KMS-11 (cell line): ENCODE results near the gene SEC11C.
"Not testable (repeated sequence)": the region's sequence is repeated elsewhere in the genome, so short reads cannot be mapped to it uniquely, and the experiment has no call there.

ENCODE experiments used
- H2AFZ ChIP-seq: fragments of 200-600 bp; sonication (generic); 2 replicates; pipeline ENCODE4 v1.6.1; 2016; ENCODE audit warnings: antibody characterized with exemption, mixed run types, low read depth
- H3K27ac ChIP-seq: fragments of 200-600 bp; sonication (generic); 2 replicates; pipeline ENCODE4 v1.6.1; 2016; ENCODE audit warnings: mild to moderate bottlenecking, mixed run types
- H3K27me3 ChIP-seq: fragments of 200-600 bp; sonication (generic); 2 replicates; pipeline ENCODE4 v1.6.1; 2017; ENCODE audit warnings: mild to moderate bottlenecking, low read depth, mixed run types, moderate library complexity; ENCODE audit not compliant: insufficient read depth
- H3K36me3 ChIP-seq: fragments of 200-600 bp; sonication (generic); 2 replicates; pipeline ENCODE4 v1.6.1; 2017; ENCODE audit warnings: mild to moderate bottlenecking, mixed run types; ENCODE audit not compliant: insufficient read depth
- H3K4me1 ChIP-seq: fragments of 200-600 bp; sonication (generic); 2 replicates; pipeline ENCODE4 v1.6.1; 2016; ENCODE audit warnings: mild to moderate bottlenecking, low read depth, mixed run types; ENCODE audit not compliant: poor library complexity, severe bottlenecking
- H3K4me2 ChIP-seq: fragments of 200-600 bp; sonication (generic); 2 replicates; pipeline ENCODE4 v1.7.0; 2016; ENCODE audit warnings: mild to moderate bottlenecking, mixed run types
- H3K4me3 ChIP-seq: fragments of 200-600 bp; sonication (generic); IDR thresholded peaks from 2 replicates; pipeline ENCODE4 v1.6.1; 2017; ENCODE audit warnings: low read depth, low read length, mixed read lengths; ENCODE audit not compliant: insufficient read depth
- H3K79me2 ChIP-seq: fragments of 200-600 bp; sonication (generic); 2 replicates; pipeline ENCODE4 v1.6.1; 2016; ENCODE audit warnings: low read depth, mixed run types; ENCODE audit not compliant: insufficient read depth
- H3K9ac ChIP-seq: fragments of 200-600 bp; sonication (generic); 2 replicates; pipeline ENCODE4 v1.6.1; 2016; ENCODE audit warnings: mild to moderate bottlenecking, mixed run types
- H4K20me1 ChIP-seq: fragments of 200-600 bp; sonication (generic); 2 replicates; pipeline ENCODE4 v1.6.1; 2016; ENCODE audit warnings: mild to moderate bottlenecking, mixed run types; ENCODE audit not compliant: insufficient read depth
- TF ChIP-seq, protein P1 (sequence below): fragments of 200-600 bp; sonication (generic); conservative IDR thresholded peaks from 2 replicates; pipeline ENCODE4 v1.6.1; 2017; ENCODE audit warnings: low read depth, mild to moderate bottlenecking, antibody characterized with exemption, low read length, moderate library complexity, mixed read lengths

SEC11C gene

DNA sequence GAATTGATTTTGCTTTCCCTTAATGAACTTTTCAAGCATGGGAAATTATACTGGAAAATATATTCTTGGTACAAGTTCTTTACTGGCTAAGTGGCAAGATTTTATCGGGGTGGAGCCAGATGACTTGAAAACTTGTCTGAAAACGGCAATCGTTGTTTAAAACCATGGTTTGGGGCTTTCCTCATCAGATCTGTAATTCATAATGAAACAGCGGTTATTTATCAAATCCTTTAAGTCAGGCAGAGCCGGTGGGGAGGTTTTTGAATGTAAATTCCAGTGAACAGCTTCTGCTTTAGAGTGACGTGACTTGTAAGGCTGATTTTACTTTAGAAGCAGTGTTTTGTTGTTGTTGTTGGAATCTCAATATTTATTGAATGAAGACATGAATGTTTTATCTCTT, 2.6 kb downstream of the SEC11C start:
- Histone ChIP-seq H3K27me3 (no peaks in the 10 kb centered on the region), H4K20me1 (peaks cover 24% of the 10 kb centered on the region), H3K27ac (peak overlapping the region; percentile 89), H2AFZ (no peak overlapping the region), H3K4me3 (no peak overlapping the region), H3K79me2 (peaks cover 77% of the 10 kb centered on the region), H3K4me1 (peaks cover 65% of the 10 kb centered on the region), H3K36me3 (no peaks in the 10 kb centered on the region; the same call in 1 of the 2 replicates), H3K4me2 (peak overlapping the region; percentile 100), H3K9ac (peak overlapping the region; percentile 95)
- TF ChIP-seq, protein P1, sequence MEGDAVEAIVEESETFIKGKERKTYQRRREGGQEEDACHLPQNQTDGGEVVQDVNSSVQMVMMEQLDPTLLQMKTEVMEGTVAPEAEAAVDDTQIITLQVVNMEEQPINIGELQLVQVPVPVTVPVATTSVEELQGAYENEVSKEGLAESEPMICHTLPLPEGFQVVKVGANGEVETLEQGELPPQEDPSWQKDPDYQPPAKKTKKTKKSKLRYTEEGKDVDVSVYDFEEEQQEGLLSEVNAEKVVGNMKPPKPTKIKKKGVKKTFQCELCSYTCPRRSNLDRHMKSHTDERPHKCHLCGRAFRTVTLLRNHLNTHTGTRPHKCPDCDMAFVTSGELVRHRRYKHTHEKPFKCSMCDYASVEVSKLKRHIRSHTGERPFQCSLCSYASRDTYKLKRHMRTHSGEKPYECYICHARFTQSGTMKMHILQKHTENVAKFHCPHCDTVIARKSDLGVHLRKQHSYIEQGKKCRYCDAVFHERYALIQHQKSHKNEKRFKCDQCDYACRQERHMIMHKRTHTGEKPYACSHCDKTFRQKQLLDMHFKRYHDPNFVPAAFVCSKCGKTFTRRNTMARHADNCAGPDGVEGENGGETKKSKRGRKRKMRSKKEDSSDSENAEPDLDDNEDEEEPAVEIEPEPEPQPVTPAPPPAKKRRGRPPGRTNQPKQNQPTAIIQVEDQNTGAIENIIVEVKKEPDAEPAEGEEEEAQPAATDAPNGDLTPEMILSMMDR = no peak

DNA sequence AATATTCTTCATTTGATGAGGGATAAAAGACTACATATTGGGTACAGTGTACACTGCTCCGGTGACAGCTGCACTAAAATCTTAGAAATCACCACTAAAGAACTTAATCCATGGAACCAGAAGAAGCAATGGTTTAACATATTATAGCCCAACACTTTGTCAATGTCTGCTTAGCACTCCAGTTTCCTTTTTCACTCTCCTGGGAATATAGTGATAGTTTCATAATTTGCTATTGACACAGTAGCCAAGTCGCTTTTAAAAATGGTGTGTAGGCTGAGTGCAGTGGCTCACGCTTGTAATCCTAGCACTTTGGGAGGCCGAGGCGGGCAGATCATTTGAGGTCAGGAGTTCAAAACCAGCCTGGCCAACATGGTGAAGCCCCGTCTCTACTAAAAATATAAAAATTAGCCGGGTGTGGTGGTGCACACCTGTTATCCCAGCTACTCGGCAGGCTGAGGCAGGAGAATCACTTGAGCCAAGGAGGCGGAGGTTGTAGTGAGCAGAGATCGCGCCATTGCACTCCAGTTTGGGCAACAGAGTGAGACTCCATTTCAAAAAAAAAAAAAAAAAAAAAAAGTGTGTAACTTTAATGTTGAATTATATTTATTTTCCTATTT, 3.2 kb downstream of the SEC11C start:
- Histone ChIP-seq H3K4me2 (peak overlapping the region; percentile 100), H4K20me1 (peaks cover 30% of the 10 kb centered on the region), H3K4me1 (peaks cover 71% of the 10 kb centered on the region), H3K27ac (peak overlapping the region; percentile 89), H3K9ac (peak overlapping the region; percentile 95), H3K79me2 (peaks cover 83% of the 10 kb centered on the region)
- not testable (repeated sequence) for H3K36me3 ChIP-seq, H2AFZ ChIP-seq, H3K4me3 ChIP-seq, H3K27me3 ChIP-seq

DNA sequence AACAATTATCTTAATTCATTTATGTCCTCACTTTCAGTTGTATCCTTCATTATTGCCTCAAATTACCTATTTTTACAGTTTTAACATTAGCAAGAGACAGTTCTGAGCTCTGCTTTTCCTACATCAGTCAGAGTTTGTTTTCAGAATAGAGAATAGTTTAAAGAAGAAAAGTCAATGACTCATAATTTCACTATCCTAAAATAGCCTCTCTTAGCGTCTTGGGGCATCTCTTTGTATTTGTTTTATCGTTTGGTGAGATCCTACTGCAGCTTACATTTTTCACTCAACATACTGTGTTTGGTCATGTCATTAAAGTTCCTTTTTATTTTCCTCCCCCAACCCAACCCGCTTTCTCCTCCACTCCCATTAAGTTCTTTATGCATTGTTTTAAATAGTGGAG, 3.8 kb downstream of the SEC11C start:
- H3K27ac ChIP-seq = peak overlapping the region; percentile 89
- no peak overlapping the region for H3K4me3 ChIP-seq
- peaks cover 2% of the 10 kb centered on the region; the same call in 1 of the 2 replicates for H3K36me3 ChIP-seq
- no peak overlapping the region for H2AFZ ChIP-seq
- H3K79me2 ChIP-seq = peaks cover 88% of the 10 kb centered on the region
- H3K4me1 ChIP-seq = peaks cover 77% of the 10 kb centered on the region
- peaks cover 36% of the 10 kb centered on the region for H4K20me1 ChIP-seq
- TF ChIP-seq, protein P1 = no peak
- peak overlapping the region; percentile 95; the same call in 1 of the 2 replicates for H3K9ac ChIP-seq
- H3K27me3 ChIP-seq = no peaks in the 10 kb centered on the region
- H3K4me2 ChIP-seq = peak overlapping the region; percentile 100

DNA sequence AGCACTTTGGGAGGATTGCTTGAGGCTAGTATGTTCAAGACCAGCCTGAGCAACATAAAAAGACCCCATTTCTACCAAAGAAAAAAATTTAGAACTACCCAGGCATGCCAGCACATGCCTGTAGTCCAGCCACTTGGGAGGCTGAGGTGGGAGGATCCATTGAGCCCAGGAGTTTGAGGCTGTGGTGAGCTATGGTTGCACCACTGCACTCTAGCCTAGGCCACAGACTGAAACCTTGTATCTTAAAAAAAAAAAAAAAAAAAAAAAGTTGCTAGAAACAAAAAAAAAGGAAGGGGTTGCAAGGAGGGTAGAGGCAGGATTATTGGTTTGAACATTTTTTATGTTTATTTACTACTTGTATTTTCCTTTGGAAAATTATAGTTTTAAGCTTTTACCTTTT, 4.8 kb downstream of the SEC11C start:
- TF ChIP-seq, protein P1 = no peak
- H3K4me3 ChIP-seq = no peak overlapping the region
- peaks cover 42% of the 10 kb centered on the region for H4K20me1 ChIP-seq
- H3K36me3 ChIP-seq = peaks cover 2% of the 10 kb centered on the region; the same call in 1 of the 2 replicates
- peaks cover 80% of the 10 kb centered on the region for H3K4me1 ChIP-seq
- peaks cover 99% of the 10 kb centered on the region for H3K79me2 ChIP-seq
- H3K27ac ChIP-seq = peak overlapping the region; percentile 89
- H3K9ac ChIP-seq = peak overlapping the region; percentile 16; the same call in 1 of the 2 replicates
- no peaks in the 10 kb centered on the region for H3K27me3 ChIP-seq
- H2AFZ ChIP-seq = no peak overlapping the region
- peak overlapping the region; percentile 100 for H3K4me2 ChIP-seq

DNA sequence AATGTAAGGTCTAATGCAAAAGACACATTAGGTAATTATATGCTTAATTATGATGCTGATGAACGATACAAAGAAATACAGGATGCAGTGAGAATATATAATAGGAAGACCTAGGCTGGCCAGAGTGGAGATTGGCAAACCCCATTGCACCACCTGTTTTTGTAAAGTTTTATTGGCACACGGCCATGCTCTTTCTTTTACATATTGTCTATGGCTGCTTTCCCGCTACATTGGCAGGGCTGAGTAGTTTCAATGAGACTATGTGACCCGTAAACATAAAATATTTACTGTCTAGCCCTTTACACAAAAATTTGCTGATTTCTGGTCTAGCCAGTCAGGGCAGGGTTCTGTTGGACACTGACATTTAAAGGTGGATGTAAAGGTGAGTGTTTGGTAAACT, 5.4 kb downstream of the SEC11C start:
- peaks cover 100% of the 10 kb centered on the region for H3K79me2 ChIP-seq
- no peak overlapping the region for H2AFZ ChIP-seq
- H3K4me1 ChIP-seq = peaks cover 86% of the 10 kb centered on the region
- no peak overlapping the region for H3K4me3 ChIP-seq
- H3K27ac ChIP-seq = no peak overlapping the region; the same call in 1 of the 2 replicates
- peak overlapping the region; percentile 100 for H3K4me2 ChIP-seq
- no peak overlapping the region; the same call in 1 of the 2 replicates for H3K9ac ChIP-seq
- H3K36me3 ChIP-seq = peaks cover 2% of the 10 kb centered on the region; the same call in 1 of the 2 replicates
- no peaks in the 10 kb centered on the region for H3K27me3 ChIP-seq
- TF ChIP-seq, protein P1 = no peak
- H4K20me1 ChIP-seq = peaks cover 44% of the 10 kb centered on the region
